Gastrocnemius medialis (tissue), 4 donors: ENCODE measurements around the gene TMEM30A. TPM values are rescaled to one million over a fixed set of nuclear protein-coding genes. Genes with fewer than 3 reads are reported as not detected.

Experiments used
- ATAC-seq, 2 donors: fragments of 150-250 bp; one replicate each; pipeline ENCODE4 v1.9.1; 2016
- DNase-seq, 2 donors: peaks; one replicate each; pipeline ENCODE4 v3.0.0-alpha.2; 2019
- H3K27ac ChIP-seq, 4 donors: fragments of 200-600 bp; sonication (generic); 1 replicate in 1 of 4; 2 replicates in 3 of 4; pipeline ENCODE4 v1.5.1; 2016 to 2018; ENCODE audit warnings: mild to moderate bottlenecking in 2 of 4, moderate library complexity in 1 of 4
- H3K27me3 ChIP-seq, 3 donors: fragments of 200-600 bp; sonication (generic) in 2 of 3; 1 replicate in 1 of 3; 2 replicates in 2 of 3; pipeline versions ENCODE4 v1.5.1 to v1.6.0; 2016 to 2019; ENCODE audit warnings: mild to moderate bottlenecking in 1 of 3, moderate library complexity in 1 of 3
- H3K36me3 ChIP-seq, 2 donors: fragments of 200-600 bp; sonication (generic) in 1 of 2; one replicate each; pipeline ENCODE4 v1.5.1; 2017 to 2018
- H3K4me1 ChIP-seq, 2 donors: fragments of 200-600 bp; sonication (generic) in 1 of 2; one replicate each; pipeline ENCODE4 v1.5.1; 2016 to 2017; ENCODE audit warnings: mild to moderate bottlenecking in 2 of 2
- H3K4me3 ChIP-seq, 4 donors: fragments of 200-600 bp; sonication (generic) in 3 of 4; 1 replicate in 1 of 4; 2 replicates in 3 of 4; pipeline ENCODE4 v1.5.1; 2016 to 2019; ENCODE audit warnings: mild to moderate bottlenecking in 2 of 4
- H3K9me3 ChIP-seq, 3 donors: fragments of 200-600 bp; sonication (generic) in 2 of 3; 1 replicate in 1 of 3; 2 replicates in 2 of 3; pipeline ENCODE4 v1.5.1; 2016 to 2019
- POLR2A ChIP-seq, 2 donors: fragments of 450-650 bp; IDR thresholded peaks; one replicate each; pipeline ENCODE4 v1.6.1; 2017; ENCODE audit warnings: antibody characterized with exemption in 2 of 2, mild to moderate bottlenecking in 2 of 2, moderate library complexity in 2 of 2
- in situ Hi-C, 4 donors: fragments of 200-750 bp; cut with MboI; loops; one replicate each; pipeline versions ENCODE4 v1.15.0 to v1.8.0; 2017; ENCODE audit warnings: low sequenced_read_pairs in 4 of 4
- intact Hi-C: fragments of 100-400 bp; cut with DNase I; formaldehyde crosslinking; loops from one replicate; pipeline ENCODE4 v1.15.1; 2023; ENCODE audit warnings: low total_unique reads
- total RNA-seq, 4 donors: library from RNA; depleted of rRNA; stranded (reverse); fragments of >200 nt; gene quantifications; one replicate each; pipeline versions ENCODE4 v1.1.0 to v1.2.3, GENCODE V29; 2016
- TF ChIP-seq, protein P1 (sequence below), 5 experiments: fragments of 450-650 bp in 3 of 5; fragments of 200-600 bp in 2 of 5; sonication (generic) in 2 of 5; IDR thresholded peaks in 4 of 5; conservative IDR thresholded peaks in 1 of 5; 1 replicate in 4 of 5; 2 replicates in 1 of 5; pipeline ENCODE4 v1.5.1; 2016 to 2019; ENCODE audit warnings: antibody characterized with exemption in 5 of 5, mild to moderate bottlenecking in 3 of 5, moderate library complexity in 3 of 5

The TMEM30A gene
- total RNA-seq, 4 donors from 2014 or later, result 23.8 to 44.4 (median 31.9) TPM

DNA sequence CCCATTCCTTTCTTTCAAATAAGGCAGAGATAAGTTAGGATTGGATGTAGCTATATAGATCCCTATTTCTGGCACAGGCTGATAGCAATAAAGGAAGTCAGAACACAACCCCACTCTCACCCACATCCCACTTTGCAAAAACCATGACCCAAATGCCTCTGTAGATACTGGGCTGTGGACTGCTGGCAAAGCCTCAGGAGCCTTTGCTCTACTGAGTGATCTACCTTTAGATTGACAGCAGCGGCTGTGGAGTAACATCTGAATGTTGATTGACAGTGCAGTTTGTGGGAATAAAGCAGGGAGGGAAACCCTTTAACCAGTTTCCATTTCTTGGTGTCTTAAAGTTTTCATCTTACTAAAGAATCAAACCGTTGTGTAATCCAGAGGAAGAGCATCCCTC is 6.7 kb upstream of the TMEM30A start:
- in situ Hi-C loops, result loop anchor here in 3 of 4 donors (10.0 kb wide), 1 partner anchor 213 kb away; no protein-coding TSS in a partner anchor
- intact Hi-C loops, result no loop called here
- TF ChIP-seq POLR2A (IDR thresholded peaks at IDR 0.05), result no peak
- TF ChIP-seq, protein P1, sequence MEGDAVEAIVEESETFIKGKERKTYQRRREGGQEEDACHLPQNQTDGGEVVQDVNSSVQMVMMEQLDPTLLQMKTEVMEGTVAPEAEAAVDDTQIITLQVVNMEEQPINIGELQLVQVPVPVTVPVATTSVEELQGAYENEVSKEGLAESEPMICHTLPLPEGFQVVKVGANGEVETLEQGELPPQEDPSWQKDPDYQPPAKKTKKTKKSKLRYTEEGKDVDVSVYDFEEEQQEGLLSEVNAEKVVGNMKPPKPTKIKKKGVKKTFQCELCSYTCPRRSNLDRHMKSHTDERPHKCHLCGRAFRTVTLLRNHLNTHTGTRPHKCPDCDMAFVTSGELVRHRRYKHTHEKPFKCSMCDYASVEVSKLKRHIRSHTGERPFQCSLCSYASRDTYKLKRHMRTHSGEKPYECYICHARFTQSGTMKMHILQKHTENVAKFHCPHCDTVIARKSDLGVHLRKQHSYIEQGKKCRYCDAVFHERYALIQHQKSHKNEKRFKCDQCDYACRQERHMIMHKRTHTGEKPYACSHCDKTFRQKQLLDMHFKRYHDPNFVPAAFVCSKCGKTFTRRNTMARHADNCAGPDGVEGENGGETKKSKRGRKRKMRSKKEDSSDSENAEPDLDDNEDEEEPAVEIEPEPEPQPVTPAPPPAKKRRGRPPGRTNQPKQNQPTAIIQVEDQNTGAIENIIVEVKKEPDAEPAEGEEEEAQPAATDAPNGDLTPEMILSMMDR (IDR thresholded peaks at IDR 0.05 in 4 of 5, conservative IDR thresholded peaks at IDR 0.05 in 1 of 5), result no peak
- no peaks in the 10 kb centered on the region for H3K9me3 ChIP-seq
- ATAC-seq (peak; percentile 83 to 95), DNase-seq (peak; percentile 50 to 60)
- H3K36me3 ChIP-seq, result no peaks in the 10 kb centered on the region
- H3K27ac ChIP-seq, result peak overlapping the region in 3 of 4 donors; percentile 35 to 73 (median 58)
- H3K4me1 ChIP-seq, result peaks cover 23 to 30% of the 10 kb centered on the region in 2 donors
- H3K4me3 ChIP-seq, result no peak overlapping the region
- H3K27me3 ChIP-seq, result no peaks in the 10 kb centered on the region

DNA sequence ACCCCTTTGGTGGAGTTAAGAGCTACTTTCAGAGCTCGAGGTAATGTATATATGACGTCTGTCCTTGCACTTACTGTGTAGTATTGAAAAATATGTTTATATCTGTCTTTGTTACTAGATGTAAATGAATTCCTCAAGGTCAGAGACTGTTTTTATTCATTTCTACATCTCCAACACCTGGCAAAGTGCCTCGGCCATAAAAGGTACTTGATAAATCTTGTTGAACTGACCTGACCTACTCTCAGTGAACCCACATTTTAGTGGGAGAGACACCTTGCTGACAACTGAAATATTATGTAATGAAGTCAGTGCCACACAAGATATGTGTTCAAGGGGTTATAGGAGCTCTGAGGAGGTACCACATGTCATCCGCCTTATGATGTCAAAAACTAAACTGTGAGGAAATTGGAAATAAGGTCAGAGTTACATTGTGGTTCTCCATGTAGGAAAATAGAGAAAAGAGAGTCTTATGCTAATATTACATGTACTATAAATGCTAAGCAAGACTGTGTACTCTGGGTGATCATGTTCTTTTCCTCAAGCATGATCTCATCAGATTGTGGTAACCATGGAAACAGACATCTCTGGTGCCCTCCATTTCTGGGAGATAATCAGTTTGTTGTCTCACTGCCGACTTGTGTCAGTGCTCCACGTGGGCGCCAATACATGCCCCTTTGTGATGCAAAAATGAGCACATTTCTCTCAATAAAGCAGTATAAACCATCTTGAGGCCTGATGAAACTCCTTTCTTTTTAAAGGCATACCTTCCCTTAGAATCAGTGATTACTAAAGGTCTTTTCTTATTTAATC is 5.7 kb upstream of the TMEM30A start:
- H3K9me3 ChIP-seq, result no peaks in the 10 kb centered on the region
- DNase-seq (no peak), ATAC-seq (no peak)
- TF ChIP-seq POLR2A (IDR thresholded peaks at IDR 0.05), result no peak
- TF ChIP-seq, protein P1 (IDR thresholded peaks at IDR 0.05 in 4 of 5, conservative IDR thresholded peaks at IDR 0.05 in 1 of 5), result no peak
- H3K27ac ChIP-seq, result peak overlapping the region in 3 of 4 donors; percentile 35 to 73 (median 58)
- H3K27me3 ChIP-seq, result no peaks in the 10 kb centered on the region
- intact Hi-C loops, result no loop called here
- H3K4me1 ChIP-seq, result peaks cover 23 to 34% of the 10 kb centered on the region in 2 donors
- no peak overlapping the region for H3K4me3 ChIP-seq
- in situ Hi-C loops, result loop anchor here in 3 of 4 donors (10.0 kb wide), 1 partner anchor 214 kb away; no protein-coding TSS in a partner anchor
- H3K36me3 ChIP-seq, result no peaks in the 10 kb centered on the region

DNA sequence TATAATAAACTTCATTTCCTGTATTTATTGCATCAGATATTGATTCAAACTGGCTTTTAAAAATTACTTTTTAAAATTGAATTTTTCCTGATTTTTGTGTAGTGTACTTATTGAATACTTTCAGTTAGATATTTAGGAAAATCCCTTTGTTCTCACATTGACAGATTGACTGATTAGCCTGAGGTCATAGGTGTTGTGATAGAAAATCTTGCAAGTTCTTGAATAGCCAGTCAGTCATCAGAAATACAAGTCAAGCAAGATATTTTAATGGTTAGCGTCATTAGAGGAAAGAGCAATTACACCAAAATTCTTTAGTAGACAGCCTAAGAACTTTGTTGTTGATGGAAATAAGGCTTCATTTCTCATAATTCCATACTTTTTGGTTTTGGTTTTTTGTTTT is 3.4 kb upstream of the TMEM30A start:
- Histone ChIP-seq H3K27me3 (no peaks in the 10 kb centered on the region), H3K4me3 (no peak overlapping the region), H3K4me1 (peaks cover 30 to 38% of the 10 kb centered on the region in 2 donors), H3K36me3 (no peaks in the 10 kb centered on the region), H3K27ac (no peak overlapping the region), H3K9me3 (no peaks in the 10 kb centered on the region)
- intact Hi-C loops, result loop anchor here (5.0 kb wide), 1 partner anchor 314 kb away; the partner anchor contains the start of gene SENP6
- DNase-seq, result no peak
- in situ Hi-C loops, result no loop called here
- TF ChIP-seq, protein P1 (IDR thresholded peaks at IDR 0.05 in 4 of 5, conservative IDR thresholded peaks at IDR 0.05 in 1 of 5), result no peak
- TF ChIP-seq POLR2A (IDR thresholded peaks at IDR 0.05), result no peak
- no peak for ATAC-seq

DNA sequence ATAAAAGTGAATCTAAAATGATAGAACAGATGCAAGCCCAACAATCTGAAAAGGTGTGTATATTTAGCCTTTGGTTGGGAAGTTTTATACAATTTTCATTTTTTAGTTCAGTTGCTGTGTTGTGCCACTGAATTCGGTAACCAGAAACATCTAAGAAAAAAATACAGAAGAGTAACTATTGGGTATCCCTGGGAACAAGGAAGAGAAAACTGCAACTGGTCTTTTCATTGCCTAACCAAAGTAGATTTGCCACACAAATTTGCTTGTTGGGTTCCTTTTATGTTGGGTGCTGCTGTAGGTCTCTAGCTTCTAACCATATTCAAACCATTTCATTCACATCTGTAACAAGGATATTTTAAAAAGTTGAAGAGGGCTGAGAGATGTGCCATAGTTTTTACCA is 2.8 kb upstream of the TMEM30A start:
- TF ChIP-seq, protein P1 (IDR thresholded peaks at IDR 0.05 in 4 of 5, conservative IDR thresholded peaks at IDR 0.05 in 1 of 5), result no peak
- TF ChIP-seq POLR2A (IDR thresholded peaks at IDR 0.05), result no peak
- in situ Hi-C loops (no loop called here), intact Hi-C loops (loop anchor here (5.0 kb wide), 1 partner anchor 315 kb away; the partner anchor contains the start of gene SENP6)
- no peaks in the 10 kb centered on the region for H3K36me3 ChIP-seq
- H3K27ac ChIP-seq, result no peak overlapping the region
- no peaks in the 10 kb centered on the region for H3K27me3 ChIP-seq
- H3K4me1 ChIP-seq, result peaks cover 30 to 38% of the 10 kb centered on the region in 2 donors
- no peaks in the 10 kb centered on the region for H3K9me3 ChIP-seq
- no peak overlapping the region for H3K4me3 ChIP-seq
- ATAC-seq, result no peak
- DNase-seq, result no peak
